ENCODE data around the gene PAK3.

The PAK3 gene

GRCh38 chrX:111181951-111182350, 86.0 kb downstream of the PAK3 start:
- H3K36me3 ChIP-seq (ENCODE audit: low read length): no peaks in the 10 kb centered on the region
- no peak overlapping the region for H3K9ac ChIP-seq (ENCODE audit: low read length)
- no peaks in the 10 kb centered on the region for H3K79me2 ChIP-seq (ENCODE audit: insufficient read depth, low read length)
- no peak for TF ChIP-seq CTCF (IDR thresholded peaks at IDR 0.05; ENCODE audit: insufficient read depth, low read length, poor library complexity, severe bottlenecking)
- no peak for TF ChIP-seq EZH2phosphoT487 (conservative IDR thresholded peaks at IDR 0.05; ENCODE audit: low read length)
- no peaks in the 10 kb centered on the region for H3K27me3 ChIP-seq (ENCODE audit: low read length)
- H3K27ac ChIP-seq (ENCODE audit: low read depth, low read length): no peak overlapping the region
- H2AFZ ChIP-seq (ENCODE audit: low read depth, low read length, severe bottlenecking): no peak overlapping the region
- no peak overlapping the region for H3K4me2 ChIP-seq (ENCODE audit: low read depth, low read length, poor library complexity, severe bottlenecking)
- H3F3A ChIP-seq (ENCODE audit: insufficient read depth): no peaks in the 10 kb centered on the region
- H3K4me3 ChIP-seq (ENCODE audit: insufficient read depth, low read length, poor library complexity, severe bottlenecking): no peak overlapping the region
- H3K9me3 ChIP-seq (ENCODE audit: insufficient read depth, low read length): no peaks in the 10 kb centered on the region
- H4K20me1 ChIP-seq (ENCODE audit: low read depth, low read length): no peaks in the 10 kb centered on the region
- H3K9me2 ChIP-seq (replicated peaks; ENCODE audit: insufficient read depth, low read length): no peaks in the 10 kb centered on the region

- Histone ChIP-seq H3F3A (ENCODE audit: insufficient read depth) (no peaks in the 10 kb centered on the region), H3K9ac (ENCODE audit: low read length) (no peak overlapping the region), H3K4me3 (ENCODE audit: insufficient read depth, low read length, poor library complexity, severe bottlenecking) (no peak overlapping the region), H3K27me3 (ENCODE audit: low read length) (no peaks in the 10 kb centered on the region), H3K79me2 (ENCODE audit: insufficient read depth, low read length) (no peaks in the 10 kb centered on the region), H3K27ac (ENCODE audit: low read depth, low read length) (no peak overlapping the region), H3K36me3 (ENCODE audit: low read length) (no peaks in the 10 kb centered on the region), H4K20me1 (ENCODE audit: low read depth, low read length) (no peaks in the 10 kb centered on the region), H3K4me2 (ENCODE audit: low read depth, low read length, poor library complexity, severe bottlenecking) (no peak overlapping the region), H2AFZ (ENCODE audit: low read depth, low read length, severe bottlenecking) (no peak overlapping the region), H3K9me2 (replicated peaks; ENCODE audit: insufficient read depth, low read length) (no peaks in the 10 kb centered on the region), H3K9me3 (ENCODE audit: insufficient read depth, low read length) (no peaks in the 10 kb centered on the region)
- TF ChIP-seq EZH2phosphoT487 (conservative IDR thresholded peaks at IDR 0.05; ENCODE audit: low read length) (no peak), CTCF (IDR thresholded peaks at IDR 0.05; ENCODE audit: insufficient read depth, low read length, poor library complexity, severe bottlenecking) (no peak)
These were observed 87.0 kb downstream of the PAK3 start for GRCh38 chrX:111182997-111183396.

GRCh38 chrX:111191598-111191997, 95.6 kb downstream of the PAK3 start:
- TF ChIP-seq CTCF (IDR thresholded peaks at IDR 0.05; ENCODE audit: insufficient read depth, low read length, poor library complexity, severe bottlenecking) (no peak), EZH2phosphoT487 (conservative IDR thresholded peaks at IDR 0.05; ENCODE audit: low read length) (no peak)
- H3K4me3 ChIP-seq (ENCODE audit: insufficient read depth, low read length, poor library complexity, severe bottlenecking): no peak overlapping the region
- H3K27ac ChIP-seq (ENCODE audit: low read depth, low read length): no peak overlapping the region
- no peaks in the 10 kb centered on the region for H4K20me1 ChIP-seq (ENCODE audit: low read depth, low read length)
- H3F3A ChIP-seq (ENCODE audit: insufficient read depth): no peaks in the 10 kb centered on the region
- H3K27me3 ChIP-seq (ENCODE audit: low read length): no peaks in the 10 kb centered on the region
- H3K9me2 ChIP-seq (replicated peaks; ENCODE audit: insufficient read depth, low read length): no peaks in the 10 kb centered on the region
- no peak overlapping the region for H3K9ac ChIP-seq (ENCODE audit: low read length)
- H3K79me2 ChIP-seq (ENCODE audit: insufficient read depth, low read length): no peaks in the 10 kb centered on the region
- no peak overlapping the region for H3K4me2 ChIP-seq (ENCODE audit: low read depth, low read length, poor library complexity, severe bottlenecking)
- no peaks in the 10 kb centered on the region for H3K36me3 ChIP-seq (ENCODE audit: low read length)
- H3K9me3 ChIP-seq (ENCODE audit: insufficient read depth, low read length): no peaks in the 10 kb centered on the region
- H2AFZ ChIP-seq (ENCODE audit: low read depth, low read length, severe bottlenecking): no peak overlapping the region
